Measurements from ENCODE around the gene LRIT2. TPM values are rescaled to one million over a fixed set of nuclear protein-coding genes. Genes with fewer than 3 reads are reported as not detected.

LRIT2 gene
- total and polyA plus RNA-seq, 4 donors, result not detected

- Histone ChIP-seq H3K4me3 (ENCODE audit: low read length in 2 of 2) (no peak overlapping the region), H3K36me3 (ENCODE audit: control insufficient read depth in 1 of 2, insufficient read depth in 2 of 2, low read length in 1 of 2) (no peaks in the 10 kb centered on the region), H3K27ac (ENCODE audit: low read depth in 1 of 2, low read length in 2 of 2) (no peak overlapping the region), H3K4me1 (ENCODE audit: control insufficient read depth in 1 of 2, insufficient read depth in 2 of 2, low read length in 2 of 2) (no peaks in the 10 kb centered on the region), H3K9me3 (ENCODE audit: control insufficient read depth, low read length) (peaks cover 4% of the 10 kb centered on the region), H3K27me3 (ENCODE audit: control insufficient read depth in 1 of 2, insufficient read depth in 2 of 2, low read length in 1 of 2) (no peaks in the 10 kb centered on the region)
- intact Hi-C loops (cut with DNase I), result no loop called here
- ATAC-seq (ENCODE audit: low FRiP score) (no peak), DNase-seq (no peak)
- WGBS, 2 donors, result 82 to 88% methylated on average over 6 of the region's 6 CpGs
Measured at GRCh38 chr10:84247496-84247895, 22.2 kb upstream of the LRIT2 start.

DNA sequence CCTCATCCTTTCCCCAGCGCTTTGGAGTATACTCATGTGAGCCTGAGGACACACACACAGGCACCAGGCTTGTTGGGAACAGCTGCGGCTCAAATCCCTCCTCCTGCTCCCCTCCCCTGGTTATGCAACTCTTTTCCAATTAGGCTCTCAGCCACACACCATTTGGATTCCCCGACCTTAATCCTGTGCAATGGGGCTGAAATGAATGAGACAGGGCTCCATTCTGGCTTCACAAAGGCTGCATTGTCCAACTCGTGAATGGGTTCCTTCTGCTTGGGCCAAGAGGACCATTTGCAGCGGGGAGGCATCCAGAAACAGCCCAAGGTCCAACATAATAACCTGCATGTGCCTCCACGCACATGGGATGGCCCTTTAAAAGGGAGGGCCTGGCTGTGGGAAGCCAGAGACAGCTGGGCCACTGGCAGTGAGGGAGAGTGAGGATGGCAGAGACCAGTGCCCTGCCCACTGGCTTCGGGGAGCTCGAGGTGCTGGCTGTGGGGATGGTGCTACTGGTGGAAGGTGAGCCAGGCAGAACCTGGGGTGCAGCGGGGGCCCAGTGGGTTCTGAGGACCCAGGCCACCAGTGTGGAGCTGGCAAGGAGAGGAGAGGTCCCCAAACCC, 19.4 kb upstream of the LRIT2 start, which contains the start of gene RGR:
Gene RGR (plus strand): TSS at position 403 of the 620 bp plus-strand sequence. CDS start 38 bp downstream, at position 441.
- no peak within 1 kb of the TSS for H3K4me3 ChIP-seq (ENCODE audit: low read length in 2 of 2)
- DNase-seq, result no peak
- no peaks in the 10 kb centered on the region for H3K9me3 ChIP-seq (ENCODE audit: control insufficient read depth, low read length)
- H3K36me3 ChIP-seq (ENCODE audit: control insufficient read depth in 1 of 2, insufficient read depth in 2 of 2, low read length in 1 of 2), result no peaks in the 10 kb centered on the region
- peak; percentile 63 for ATAC-seq (ENCODE audit: low FRiP score)
- intact Hi-C loops (cut with DNase I), result no loop called here
- H3K27me3 ChIP-seq (ENCODE audit: control insufficient read depth in 1 of 2, insufficient read depth in 2 of 2, low read length in 1 of 2), result no peaks in the 10 kb centered on the region
- H3K4me1 ChIP-seq (ENCODE audit: control insufficient read depth in 1 of 2, insufficient read depth in 2 of 2, low read length in 2 of 2), result no peaks in the 10 kb centered on the region
- 51 to 59% methylated on average over 9 of the region's 9 CpGs for WGBS, 2 donors
- H3K27ac ChIP-seq (ENCODE audit: low read depth in 1 of 2, low read length in 2 of 2), result no peak within 1 kb of the TSS

DNA sequence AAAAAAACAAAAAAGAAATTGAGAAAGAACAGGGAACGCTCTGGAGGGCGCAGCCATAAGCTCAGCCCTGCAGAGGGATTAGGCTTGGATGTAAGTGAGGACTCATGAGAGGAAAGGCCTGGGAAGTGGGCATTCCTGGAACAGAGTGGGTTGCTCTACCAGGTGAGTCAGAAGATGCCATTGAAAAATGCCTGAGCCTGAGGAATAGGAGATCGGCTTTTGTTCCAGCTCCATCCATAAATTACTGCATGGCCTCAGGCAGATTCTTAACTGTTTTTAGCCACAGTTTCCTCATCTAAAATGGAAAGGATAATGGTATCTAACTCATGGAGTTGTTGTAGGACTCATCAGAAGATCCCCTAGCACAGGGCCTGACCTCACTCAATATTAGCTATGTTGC, 18.4 kb upstream of the LRIT2 start:
- DNase-seq, result no peak

DNA sequence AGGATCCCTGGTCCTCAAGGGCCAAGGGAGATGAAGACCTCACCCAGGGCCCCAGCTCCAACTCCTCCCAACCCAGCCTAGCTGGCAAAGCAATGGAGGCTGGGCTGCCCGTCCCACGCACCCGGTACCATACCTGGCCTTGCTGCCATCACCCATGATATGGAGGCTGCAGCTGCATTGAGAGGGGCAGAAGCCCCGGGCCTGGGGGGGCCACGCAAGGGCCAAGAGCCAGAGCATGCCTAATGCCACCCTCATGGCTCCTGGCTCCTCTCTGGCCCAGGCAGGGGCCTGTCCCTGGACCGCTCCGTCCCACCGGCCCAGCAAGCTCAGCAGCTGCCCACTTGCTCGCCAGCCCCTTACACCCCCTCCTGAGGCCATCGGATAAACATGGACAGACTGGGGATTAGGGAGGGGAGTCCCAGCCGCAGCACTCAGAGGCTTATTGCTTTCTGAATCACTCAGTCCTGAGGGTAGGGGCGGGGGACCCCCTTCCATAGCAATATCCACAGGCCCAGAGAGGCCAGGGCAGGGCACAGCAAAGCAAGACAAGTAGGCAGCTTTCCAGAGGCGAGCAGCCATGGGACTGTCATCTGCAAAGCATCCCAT, 15.9 kb upstream of the LRIT2 start, which contains the start of gene LRIT1:
Gene LRIT1 (minus strand): TSS at position 362 of the 606 bp plus-strand sequence. CDS start 107 bp downstream, at position 255.
- Histone ChIP-seq H3K4me1 (ENCODE audit: control insufficient read depth in 1 of 2, insufficient read depth in 2 of 2, low read length in 2 of 2) (no peaks in the 10 kb centered on the region), H3K4me3 (ENCODE audit: low read length in 2 of 2) (no peak within 1 kb of the TSS), H3K36me3 (ENCODE audit: control insufficient read depth in 1 of 2, insufficient read depth in 2 of 2, low read length in 1 of 2) (no peaks in the 10 kb centered on the region), H3K9me3 (ENCODE audit: control insufficient read depth, low read length) (no peaks in the 10 kb centered on the region), H3K27ac (ENCODE audit: low read depth in 1 of 2, low read length in 2 of 2) (no peak within 1 kb of the TSS), H3K27me3 (ENCODE audit: control insufficient read depth in 1 of 2, insufficient read depth in 2 of 2, low read length in 1 of 2) (no peaks in the 10 kb centered on the region)
- intact Hi-C loops (cut with DNase I), result no loop called here
- WGBS, 2 donors, result 86% methylated on average over 13 of the region's 13 CpGs
- ATAC-seq (ENCODE audit: low FRiP score) (peak; percentile 6), DNase-seq (no peak)

More for the DNA sequence above, 18.4 kb upstream of the LRIT2 start:
- H3K9me3 ChIP-seq (ENCODE audit: control insufficient read depth, low read length), result no peaks in the 10 kb centered on the region
- no peak for ATAC-seq (ENCODE audit: low FRiP score)
- no peak overlapping the region for H3K4me3 ChIP-seq (ENCODE audit: low read length in 2 of 2)
- no peak overlapping the region for H3K27ac ChIP-seq (ENCODE audit: low read depth in 1 of 2, low read length in 2 of 2)
- H3K27me3 ChIP-seq (ENCODE audit: control insufficient read depth in 1 of 2, insufficient read depth in 2 of 2, low read length in 1 of 2), result no peaks in the 10 kb centered on the region
- H3K36me3 ChIP-seq (ENCODE audit: control insufficient read depth in 1 of 2, insufficient read depth in 2 of 2, low read length in 1 of 2), result no peaks in the 10 kb centered on the region
- H3K4me1 ChIP-seq (ENCODE audit: control insufficient read depth in 1 of 2, insufficient read depth in 2 of 2, low read length in 2 of 2), result no peaks in the 10 kb centered on the region
- 90 to 91% methylated on average over 3 of the region's 3 CpGs for WGBS, 2 donors
- intact Hi-C loops (cut with DNase I), result no loop called here

DNA sequence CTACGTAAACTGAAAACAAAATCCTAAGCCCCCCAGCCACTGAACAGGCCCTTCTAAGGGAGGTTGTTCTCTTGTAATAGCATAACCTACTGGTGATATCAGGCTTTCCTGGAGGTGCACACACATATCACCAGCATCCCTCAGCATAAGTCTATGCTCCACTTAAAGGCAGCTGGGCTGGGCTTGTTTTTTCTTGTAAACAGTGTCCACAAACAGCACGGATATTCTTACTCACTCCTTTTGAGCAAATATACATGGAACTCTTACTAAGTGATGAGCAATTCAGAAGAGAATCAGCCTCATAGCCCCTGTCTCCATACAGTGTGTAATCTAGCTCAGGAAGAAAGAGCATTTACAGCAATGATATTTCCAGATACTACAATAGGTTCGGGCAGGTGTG, 13.6 kb upstream of the LRIT2 start:
- no peak for ATAC-seq (ENCODE audit: low FRiP score)
- no peak for DNase-seq
- Histone ChIP-seq H3K36me3 (ENCODE audit: control insufficient read depth in 1 of 2, insufficient read depth in 2 of 2, low read length in 1 of 2) (no peaks in the 10 kb centered on the region), H3K27me3 (ENCODE audit: control insufficient read depth in 1 of 2, insufficient read depth in 2 of 2, low read length in 1 of 2) (no peaks in the 10 kb centered on the region), H3K9me3 (ENCODE audit: control insufficient read depth, low read length) (no peaks in the 10 kb centered on the region), H3K4me3 (ENCODE audit: low read length in 2 of 2) (no peak overlapping the region), H3K27ac (ENCODE audit: low read depth in 1 of 2, low read length in 2 of 2) (no peak overlapping the region), H3K4me1 (ENCODE audit: control insufficient read depth in 1 of 2, insufficient read depth in 2 of 2, low read length in 2 of 2) (no peaks in the 10 kb centered on the region)
- intact Hi-C loops (cut with DNase I), result no loop called here
- WGBS, 2 donors, result 88 to 90% methylated on average over 3 of the region's 3 CpGs

DNA sequence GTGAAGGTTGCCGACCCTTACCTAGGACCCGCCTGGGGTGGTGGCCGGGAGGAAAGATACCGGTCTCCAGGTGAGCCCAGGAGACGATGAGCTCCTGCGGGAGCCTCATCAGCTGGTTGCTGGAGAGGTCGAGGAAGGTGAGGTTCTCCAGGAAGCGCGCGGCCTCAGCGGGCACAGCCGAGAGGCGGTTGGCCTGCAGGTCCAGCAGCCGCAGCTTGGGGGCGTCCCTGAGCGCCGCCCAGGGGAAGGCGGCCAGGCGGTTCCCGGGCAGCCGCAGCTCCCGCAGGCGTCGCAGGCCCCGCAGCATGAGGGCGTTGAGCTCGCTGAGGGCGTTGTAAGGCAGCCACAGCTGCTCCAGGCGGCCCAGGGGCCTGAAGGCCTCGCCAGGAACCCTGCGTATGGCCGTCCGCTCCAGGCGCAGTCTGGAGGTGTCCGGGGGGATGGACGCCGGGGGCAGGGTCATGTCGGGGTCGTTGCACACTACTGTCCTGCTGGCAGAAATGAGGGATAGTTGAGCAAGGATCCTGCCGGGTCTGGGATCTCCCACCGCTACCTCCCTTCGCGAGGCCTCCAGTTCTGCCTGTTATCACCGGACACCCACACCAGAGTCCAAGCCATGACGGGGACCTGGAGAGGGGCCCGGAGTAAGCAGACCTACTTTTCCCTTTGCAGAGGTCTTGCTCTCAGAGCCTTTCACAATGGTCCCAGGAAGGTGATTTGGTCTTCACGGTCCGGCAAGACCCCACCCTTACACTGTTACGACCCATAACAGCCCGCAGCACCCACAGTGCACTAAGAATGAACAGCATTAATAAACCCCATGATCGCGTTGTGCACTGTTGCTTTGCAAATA, 12.1 kb upstream of the LRIT2 start:
- no peak overlapping the region for H3K4me3 ChIP-seq (ENCODE audit: low read length in 2 of 2)
- intact Hi-C loops (cut with DNase I), result no loop called here
- no peaks in the 10 kb centered on the region for H3K36me3 ChIP-seq (ENCODE audit: control insufficient read depth in 1 of 2, insufficient read depth in 2 of 2, low read length in 1 of 2)
- no peak overlapping the region for H3K27ac ChIP-seq (ENCODE audit: low read depth in 1 of 2, low read length in 2 of 2)
- H3K9me3 ChIP-seq (ENCODE audit: control insufficient read depth, low read length), result no peaks in the 10 kb centered on the region
- ATAC-seq (ENCODE audit: low FRiP score) (no peak), DNase-seq (no peak)
- no peaks in the 10 kb centered on the region for H3K4me1 ChIP-seq (ENCODE audit: control insufficient read depth in 1 of 2, insufficient read depth in 2 of 2, low read length in 2 of 2)
- 40 to 41% methylated on average over 51 to 52 of the region's 52 CpGs for WGBS, 2 donors
- no peaks in the 10 kb centered on the region for H3K27me3 ChIP-seq (ENCODE audit: control insufficient read depth in 1 of 2, insufficient read depth in 2 of 2, low read length in 1 of 2)

DNA sequence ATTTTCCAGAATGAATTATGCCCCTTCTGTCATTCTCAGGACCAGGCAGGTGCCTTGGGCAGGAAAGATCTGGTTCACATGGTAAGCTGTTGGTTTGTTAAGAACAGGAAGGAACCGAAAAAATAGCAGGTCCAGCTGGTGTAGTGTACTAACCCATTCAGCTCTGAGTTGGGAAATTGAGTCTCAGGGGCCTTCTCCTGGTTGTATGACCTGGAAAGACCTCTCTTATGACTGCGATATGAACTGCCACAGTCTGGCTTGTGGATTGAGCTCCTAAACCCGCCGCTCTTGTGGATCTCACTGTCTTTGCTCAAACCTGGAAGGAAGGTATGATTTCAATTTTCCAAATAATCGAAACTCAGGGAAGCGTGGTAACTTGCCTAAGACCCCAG, 11.5 kb upstream of the LRIT2 start:
- WGBS, 2 donors, result 86 to 87% methylated on average over 6 of the region's 6 CpGs
- Histone ChIP-seq H3K4me3 (ENCODE audit: low read length in 2 of 2) (no peak overlapping the region), H3K9me3 (ENCODE audit: control insufficient read depth, low read length) (peaks cover 1% of the 10 kb centered on the region), H3K36me3 (ENCODE audit: control insufficient read depth in 1 of 2, insufficient read depth in 2 of 2, low read length in 1 of 2) (no peaks in the 10 kb centered on the region), H3K27me3 (ENCODE audit: control insufficient read depth in 1 of 2, insufficient read depth in 2 of 2, low read length in 1 of 2) (no peaks in the 10 kb centered on the region), H3K4me1 (ENCODE audit: control insufficient read depth in 1 of 2, insufficient read depth in 2 of 2, low read length in 2 of 2) (no peaks in the 10 kb centered on the region), H3K27ac (ENCODE audit: low read depth in 1 of 2, low read length in 2 of 2) (no peak overlapping the region)
- DNase-seq, result no peak
- intact Hi-C loops (cut with DNase I), result no loop called here
- no peak for ATAC-seq (ENCODE audit: low FRiP score)

GRCh38 chr10:84235096-84235495, 9.8 kb upstream of the LRIT2 start:
- 79 to 82% methylated on average over 4 of the region's 4 CpGs for WGBS, 2 donors
- Histone ChIP-seq H3K36me3 (ENCODE audit: control insufficient read depth in 1 of 2, insufficient read depth in 2 of 2, low read length in 1 of 2) (no peaks in the 10 kb centered on the region), H3K27ac (ENCODE audit: low read depth in 1 of 2, low read length in 2 of 2) (no peak overlapping the region), H3K4me3 (ENCODE audit: low read length in 2 of 2) (no peak overlapping the region), H3K4me1 (ENCODE audit: control insufficient read depth in 1 of 2, insufficient read depth in 2 of 2, low read length in 2 of 2) (no peaks in the 10 kb centered on the region), H3K27me3 (ENCODE audit: control insufficient read depth in 1 of 2, insufficient read depth in 2 of 2, low read length in 1 of 2) (no peaks in the 10 kb centered on the region), H3K9me3 (ENCODE audit: control insufficient read depth, low read length) (peaks cover 2% of the 10 kb centered on the region)
- no peak for ATAC-seq (ENCODE audit: low FRiP score)
- intact Hi-C loops (cut with DNase I), result no loop called here
- DNase-seq, result no peak
